AG04449 (cell line): ENCODE data around the gene PES1.
"Not testable (repeated sequence)": the region's sequence is repeated elsewhere in the genome, so short reads cannot be mapped to it uniquely, and the experiment has no call there.

Source experiments
- CTCF ChIA-PET: fragments of 350-600 bp; formaldehyde crosslinking; extraction: SDS; loops from one replicate; lab custom pipeline; 2021; ENCODE audit warnings: antibody characterized with exemption; lab: Yijun Ruan, JAX
- POLR2A ChIA-PET: fragments of 400-600, 350-600 bp; formaldehyde crosslinking; extraction: SDS; loops from one replicate; lab custom pipeline; 2020; ENCODE audit warnings: antibody characterized with exemption, inconsistent platforms; lab: Yijun Ruan, JAX
- DNase-seq: peaks from one replicate; pipeline ENCODE4 v3.0.0-alpha.2; 2010; ENCODE audit warnings: low read depth, low spot score
- H3K4me3 ChIP-seq: 2 replicates; pipeline ENCODE4 v1.5.1; 2011; ENCODE audit warnings: low read depth, mild to moderate bottlenecking, control low read depth, low read length
- CTCF ChIP-seq: IDR thresholded peaks from one replicate; pipeline ENCODE4 v1.5.1; 2011; ENCODE audit warnings: mild to moderate bottlenecking, moderate library complexity, low read length, control low read depth, inconsistent platforms; ENCODE audit not compliant: insufficient read depth; ENCODE audit errors: missing control alignments

Gene PES1

GRCh38 chr22:30556388-30556787, 35.3 kb downstream of the PES1 start:
- no peak for DNase-seq
- POLR2A ChIA-PET: no interaction called here
- no peak for TF ChIP-seq CTCF
- CTCF ChIA-PET: no interaction called here
- no peak overlapping the region for H3K4me3 ChIP-seq

GRCh38 chr22:30555282-30556210, 36.2 kb downstream of the PES1 start:
- no peak for DNase-seq
- ChIA-PET POLR2A (no interaction called here), CTCF (no interaction called here)
- TF ChIP-seq CTCF: no peak
- H3K4me3 ChIP-seq: no peak overlapping the region

- POLR2A ChIA-PET: no interaction called here
- no peak overlapping the region for H3K4me3 ChIP-seq
- DNase-seq: no peak
- TF ChIP-seq CTCF: no peak
- CTCF ChIA-PET: no interaction called here
These were observed 37.7 kb downstream of the PES1 start for GRCh38 chr22:30553971-30554370.

- TF ChIP-seq CTCF: no peak
- no peak for DNase-seq
- CTCF ChIA-PET: no interaction called here
- H3K4me3 ChIP-seq: no peak overlapping the region
- POLR2A ChIA-PET: no interaction called here
These were observed 39.0 kb downstream of the PES1 start for GRCh38 chr22:30552719-30553118.

- DNase-seq, H3K4me3 ChIP-seq, CTCF ChIA-PET, POLR2A ChIA-PET: not testable (repeated sequence)
These were observed 39.9 kb downstream of the PES1 start for GRCh38 chr22:30551813-30552212.

- no peak for TF ChIP-seq CTCF
- POLR2A ChIA-PET: no interaction called here
- DNase-seq: no peak
- CTCF ChIA-PET: no interaction called here
- no peak overlapping the region for H3K4me3 ChIP-seq
These were observed 44.5 kb downstream of the PES1 start for GRCh38 chr22:30547188-30547587.

- TF ChIP-seq CTCF: no peak
- H3K4me3 ChIP-seq: no peak within 1 kb of the TSS
- ChIA-PET CTCF (no interaction called here), POLR2A (no interaction called here)
- DNase-seq: no peak
These were observed 45.1 kb downstream of the PES1 start, which contains the start of gene SEC14L6 for GRCh38 chr22:30546616-30547015. Gene SEC14L6 (minus strand): TSS chr22:30546741. CDS start chr22:30546682, 59 bp downstream.
